B cell (primary cell): Measurements from ENCODE around the gene GLIS1. TPM values are rescaled to one million over a fixed set of nuclear protein-coding genes. Genes with fewer than 3 reads are reported as not detected.

Experiments used
- ATAC-seq: fragments of 200-7000 bp; cut with Tn5 transposase; one replicate; pipeline ENCODE4 v1.10.0; 2021; ENCODE audit warnings: low read depth, mild to moderate bottlenecking, moderate number of reproducible peaks, moderate library complexity
- CTCF ChIA-PET: fragments of 350-600 bp; sonication (Branson Sonifier 250); formaldehyde crosslinking; loops from one replicate; lab custom pipeline; 2021; ENCODE audit warnings: antibody characterized with exemption, inconsistent platforms; lab: Charles Lee
- POLR2A ChIA-PET: fragments of 350-600 bp; sonication (Branson Sonifier 250); formaldehyde crosslinking; loops from one replicate; lab custom pipeline; 2021; ENCODE audit warnings: antibody characterized with exemption; lab: Charles Lee
- DNase-seq: peaks from one replicate; pipeline ENCODE4 v3.0.0; 2013
- H2AFZ ChIP-seq: 2 replicates; pipeline ENCODE4 v1.6.1; 2012; ENCODE audit warnings: mild to moderate bottlenecking, low read depth, low read length; ENCODE audit not compliant: insufficient read depth, poor library complexity, severe bottlenecking
- H3K27ac ChIP-seq, 2 donors: 1 replicate in 1 of 2; 2 replicates in 1 of 2; pipeline ENCODE4 v1.5.1; 2012 to 2013; ENCODE audit warnings: low read length in 2 of 2, mild to moderate bottlenecking in 2 of 2, moderate library complexity in 1 of 2
- H3K27me3 ChIP-seq, 4 experiments: fragments of 200-600 bp in 1 of 4; sonication (generic) in 1 of 4; replicated peaks in 1 of 4; 1 replicate in 2 of 4; 2 replicates in 2 of 4; pipeline versions ENCODE4 v1.6.1 to v1.7.0; 2013 to 2016; ENCODE audit warnings: low read length in 3 of 4, mild to moderate bottlenecking in 2 of 4, mixed read lengths in 1 of 4, moderate library complexity in 1 of 4; ENCODE audit not compliant: insufficient read depth in 4 of 4, control insufficient read depth in 3 of 4; ENCODE audit errors: control extremely low read depth in 1 of 4
- H3K36me3 ChIP-seq, 2 experiments: replicated peaks in 1 of 2; 1 replicate in 1 of 2; 2 replicates in 1 of 2; pipeline versions ENCODE4 v1.6.1 to v1.7.1; 2013; ENCODE audit warnings: low read length in 1 of 2; ENCODE audit not compliant: insufficient read depth in 2 of 2, control insufficient read depth in 1 of 2; ENCODE audit errors: control extremely low read depth in 1 of 2, extremely low read depth in 1 of 2
- H3K4me1 ChIP-seq, 2 donors: fragments of 200-600 bp in 1 of 2; sonication (generic) in 1 of 2; 1 replicate in 1 of 2; 2 replicates in 1 of 2; pipeline versions ENCODE4 v1.5.1 to v1.6.1; 2013 to 2017; ENCODE audit warnings: low read length in 2 of 2; ENCODE audit not compliant: control insufficient read depth in 2 of 2, insufficient read depth in 2 of 2
- H3K4me2 ChIP-seq: replicated peaks from 2 replicates; pipeline ENCODE3; 2012; ENCODE audit warnings: mild to moderate bottlenecking, low read depth, low read length; ENCODE audit not compliant: poor library complexity, severe bottlenecking
- H3K4me3 ChIP-seq, 5 experiments: fragments of 200-600 bp in 1 of 5; sonication (generic) in 1 of 5; 1 replicate in 3 of 5; 2 replicates in 2 of 5; pipeline versions ENCODE4 v1.5.1 to v1.7.0; 2011 to 2016; ENCODE audit warnings: low read length in 4 of 5, mild to moderate bottlenecking in 4 of 5, low read depth in 2 of 5, control low read depth in 1 of 5, moderate library complexity in 1 of 5; ENCODE audit not compliant: insufficient read depth in 1 of 5; ENCODE audit errors: control extremely low read depth in 1 of 5, extremely low read depth in 1 of 5
- H3K79me2 ChIP-seq: fragments of 200-600 bp; sonication (generic); one replicate; pipeline ENCODE4 v1.6.0; 2016; ENCODE audit warnings: low read length; ENCODE audit not compliant: control insufficient read depth, insufficient read depth
- H3K9ac ChIP-seq: fragments of 200-600 bp; sonication (generic); 2 replicates; pipeline ENCODE4 v1.6.1; 2017; ENCODE audit warnings: mild to moderate bottlenecking, low read length, moderate library complexity
- H3K9me3 ChIP-seq, 3 donors: one replicate each; pipeline versions ENCODE4 v1.6.1 to v1.7.1; 2013; ENCODE audit warnings: low read length in 2 of 3; ENCODE audit not compliant: control insufficient read depth in 2 of 3, insufficient read depth in 1 of 3; ENCODE audit errors: control extremely low read depth in 1 of 3
- H4K20me1 ChIP-seq: 2 replicates; pipeline ENCODE4 v1.6.0; 2012; ENCODE audit warnings: mild to moderate bottlenecking, low read length; ENCODE audit not compliant: insufficient read depth, control insufficient read depth, poor library complexity, severe bottlenecking
- H3K27ac Mint-ChIP-seq: one replicate; pipeline ENCODE4 v1.8.0; 2021; ENCODE audit warnings: mixed read lengths
- H3K27me3 Mint-ChIP-seq: one replicate; pipeline ENCODE4 v1.8.0; 2021; ENCODE audit warnings: mixed read lengths
- H3K4me1 Mint-ChIP-seq: one replicate; pipeline ENCODE4 v1.8.0; 2021; ENCODE audit warnings: mixed read lengths
- H3K4me3 Mint-ChIP-seq: one replicate; pipeline ENCODE4 v1.8.0; 2021; ENCODE audit warnings: mixed read lengths
- H3K9me3 Mint-ChIP-seq: one replicate; pipeline ENCODE4 v1.8.0; 2022; ENCODE audit warnings: mixed read lengths; ENCODE audit not compliant: insufficient read depth
- CTCF ChIP-seq: fragments of 200-600 bp; IDR thresholded peaks from one replicate; pipeline ENCODE4 v1.8.0; 2022; ENCODE audit warnings: antibody characterized with exemption, mild to moderate bottlenecking
- EZH2 ChIP-seq: IDR thresholded peaks from 2 replicates; pipeline ENCODE4 v1.6.1; 2012; ENCODE audit warnings: borderline replicate concordance, low read depth, mild to moderate bottlenecking, moderate library complexity, low read length; ENCODE audit not compliant: insufficient read depth, poor library complexity, severe bottlenecking
- WGBS: methylation state at CpG from one replicate; pipeline ENCODE4 v1.1.5; 2013; ENCODE audit warnings: missing lambda C conversion rate; ENCODE audit not compliant: insufficient coverage; 5-methylcytosine and 5-hydroxymethylcytosine counted together
- intact Hi-C: fragments of 100-400 bp; cut with micrococcal nuclease; formaldehyde crosslinking; loops from one replicate; pipeline ENCODE4 v1.10.0; 2022
- polyA plus RNA-seq: library from polyadenylated mRNA; depleted of rRNA; stranded (reverse); fragments of >200 nt; gene quantifications from 2 replicates; pipeline ENCODE4 v1.2.3, GENCODE V29; 2012
- total RNA-seq, 2 donors: library from RNA; stranded (reverse); fragments of 120-200 nt in 1 of 2; gene quantifications; 1 replicate in 1 of 2; 2 replicates in 1 of 2; pipeline versions ENCODE4 v1.2.3 to v1.2.4, GENCODE V29; 2013 to 2022

The GLIS1 gene
- total and polyA plus RNA-seq, 2 donors (not counting 1 experiment from before 2014, with no cell fraction given), result not detected

- H3K4me3 Mint-ChIP-seq, result no peak overlapping the region
- H4K20me1 ChIP-seq, result no peaks in the 10 kb centered on the region
- ChIA-PET POLR2A (no interaction called here), CTCF (no interaction called here)
- no peak overlapping the region for H3K27ac ChIP-seq
- no peaks in the 10 kb centered on the region for H3K79me2 ChIP-seq
- H3K36me3 ChIP-seq, result no peaks in the 10 kb centered on the region
- H3K9me3 Mint-ChIP-seq, result no peaks in the 10 kb centered on the region
- H3K27me3 ChIP-seq, result peaks cover 0 to 8% (median 0%) of the 10 kb centered on the region in 4 experiments
- ATAC-seq (no peak), DNase-seq (no peak)
- H3K4me1 ChIP-seq, result no peaks in the 10 kb centered on the region
- 88% methylated on average over 4 of the region's 4 CpGs for WGBS
- no peak overlapping the region for H3K4me3 ChIP-seq
- H3K27me3 Mint-ChIP-seq, result peaks cover 35% of the 10 kb centered on the region
- intact Hi-C loops, result no loop called here
- peaks cover 0 to 8% (median 0%) of the 10 kb centered on the region in 3 donors for H3K9me3 ChIP-seq
- TF ChIP-seq EZH2 (no peak), CTCF (no peak)
- no peak overlapping the region for H3K27ac Mint-ChIP-seq
- no peak overlapping the region for H3K4me2 ChIP-seq
- no peak overlapping the region for H3K9ac ChIP-seq
- H3K4me1 Mint-ChIP-seq, result peaks cover 2% of the 10 kb centered on the region
- no peak overlapping the region for H2AFZ ChIP-seq
Observed at GRCh38 chr1:53572065-53572814, 166.7 kb downstream of the GLIS1 start.

- ATAC-seq (no peak), DNase-seq (no peak)
- Mint-ChIP-seq H3K4me1 (no peaks in the 10 kb centered on the region), H3K27me3 (peaks cover 37% of the 10 kb centered on the region), H3K9me3 (peaks cover 2% of the 10 kb centered on the region), H3K4me3 (no peak overlapping the region), H3K27ac (no peak overlapping the region)
- no peak overlapping the region for H3K4me2 ChIP-seq
- WGBS, result no CpG with 5 or more reads among the region's 2 CpGs
- H3K79me2 ChIP-seq, result no peaks in the 10 kb centered on the region
- peaks cover 0 to 8% (median 0%) of the 10 kb centered on the region in 3 donors for H3K9me3 ChIP-seq
- no peak overlapping the region for H3K4me3 ChIP-seq
- H3K27me3 ChIP-seq, result peaks cover 0 to 2% (median 0%) of the 10 kb centered on the region in 4 experiments
- ChIA-PET CTCF (interaction anchor here (0.6 kb wide), 1 partner anchor 1388 kb away, joined by 3 read pairs; no protein-coding TSS in a partner anchor), POLR2A (no interaction called here)
- no peaks in the 10 kb centered on the region for H3K4me1 ChIP-seq
- H3K9ac ChIP-seq, result no peak overlapping the region
- H3K27ac ChIP-seq, result no peak overlapping the region
- no peak overlapping the region for H2AFZ ChIP-seq
- H4K20me1 ChIP-seq, result no peaks in the 10 kb centered on the region
- H3K36me3 ChIP-seq, result no peaks in the 10 kb centered on the region
- intact Hi-C loops, result no loop called here
- no peak for TF ChIP-seq CTCF
- TF ChIP-seq EZH2, result no peak
Observed at GRCh38 chr1:53568540-53568939, 170.4 kb downstream of the GLIS1 start.
